ENCODE results near the gene CHST15. TPM values are rescaled to one million over a fixed set of nuclear protein-coding genes. Genes with fewer than 3 reads are reported as not detected.

CHST15 gene
- total RNA-seq, 1 experiment from 2014 or later = 17.1 TPM

DNA sequence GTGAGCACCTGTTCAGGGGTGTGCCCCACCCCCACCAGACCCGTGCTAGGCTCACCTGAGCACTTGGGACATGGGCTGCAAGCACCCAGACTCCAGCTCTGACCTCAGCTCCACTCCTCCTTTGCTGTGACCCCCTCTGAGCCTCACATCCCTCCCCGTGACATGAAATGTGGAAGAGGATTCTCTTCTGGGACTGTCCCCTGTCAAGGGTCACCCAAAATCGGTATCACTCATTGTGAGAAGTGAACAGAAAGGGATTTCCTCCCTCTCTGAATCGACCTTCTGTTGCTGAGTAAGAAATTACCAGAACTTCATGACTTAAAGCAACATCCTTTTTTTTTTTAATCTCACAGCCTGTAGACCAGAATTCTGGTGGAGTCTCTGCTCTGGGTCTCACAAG, 6.2 kb upstream of the CHST15 start:
- DNase-seq = no peak
- H3K27me3 ChIP-seq (ENCODE audit: low read length) = no peaks in the 10 kb centered on the region
- no TSS peak for BruUV-seq (replicated peaks)
- no peaks in the 10 kb centered on the region for H3F3A ChIP-seq (ENCODE audit: low read length, unreplicated experiment)
- no peaks in the 10 kb centered on the region for H3K9me3 ChIP-seq (ENCODE audit: low read length)
- no peaks in the 10 kb centered on the region for H3K79me2 ChIP-seq (ENCODE audit: low read length)
- H3K9ac ChIP-seq (ENCODE audit: low read length) = no peak overlapping the region
- ChIA-PET CTCF (no interaction called here), POLR2A (ENCODE audit: unreplicated experiment) (no interaction called here)
- H3K9me2 ChIP-seq (replicated peaks; ENCODE audit: low read length) = no peaks in the 10 kb centered on the region
- H3K4me3 ChIP-seq (ENCODE audit: low read length) = no peak overlapping the region
- no peak for ATAC-seq
- H3K4me1 ChIP-seq (ENCODE audit: insufficient read depth, low read length) = no peaks in the 10 kb centered on the region
- no peaks in the 10 kb centered on the region for H3K36me3 ChIP-seq (ENCODE audit: low read depth, low read length)
- intact Hi-C loops (cut with micrococcal nuclease) = loop anchor here (10.0 kb wide), 1 partner anchor 285 kb away; no protein-coding TSS in a partner anchor
- no peaks in the 10 kb centered on the region for H4K20me1 ChIP-seq (ENCODE audit: low read length)
- H3K4me2 ChIP-seq (ENCODE audit: low read length) = no peak overlapping the region
- TF ChIP-seq, protein P1, sequence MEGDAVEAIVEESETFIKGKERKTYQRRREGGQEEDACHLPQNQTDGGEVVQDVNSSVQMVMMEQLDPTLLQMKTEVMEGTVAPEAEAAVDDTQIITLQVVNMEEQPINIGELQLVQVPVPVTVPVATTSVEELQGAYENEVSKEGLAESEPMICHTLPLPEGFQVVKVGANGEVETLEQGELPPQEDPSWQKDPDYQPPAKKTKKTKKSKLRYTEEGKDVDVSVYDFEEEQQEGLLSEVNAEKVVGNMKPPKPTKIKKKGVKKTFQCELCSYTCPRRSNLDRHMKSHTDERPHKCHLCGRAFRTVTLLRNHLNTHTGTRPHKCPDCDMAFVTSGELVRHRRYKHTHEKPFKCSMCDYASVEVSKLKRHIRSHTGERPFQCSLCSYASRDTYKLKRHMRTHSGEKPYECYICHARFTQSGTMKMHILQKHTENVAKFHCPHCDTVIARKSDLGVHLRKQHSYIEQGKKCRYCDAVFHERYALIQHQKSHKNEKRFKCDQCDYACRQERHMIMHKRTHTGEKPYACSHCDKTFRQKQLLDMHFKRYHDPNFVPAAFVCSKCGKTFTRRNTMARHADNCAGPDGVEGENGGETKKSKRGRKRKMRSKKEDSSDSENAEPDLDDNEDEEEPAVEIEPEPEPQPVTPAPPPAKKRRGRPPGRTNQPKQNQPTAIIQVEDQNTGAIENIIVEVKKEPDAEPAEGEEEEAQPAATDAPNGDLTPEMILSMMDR (conservative IDR thresholded peaks at IDR 0.05; ENCODE audit: low read depth, low read length) = no peak
- TF ChIP-seq EZH2phosphoT487 (IDR thresholded peaks at IDR 0.05; ENCODE audit: borderline replicate concordance, low read length) (no peak), EZH2 (IDR thresholded peaks at IDR 0.05; ENCODE audit: low read length, unreplicated experiment) (no peak)
- no peak overlapping the region for H3K27ac ChIP-seq (ENCODE audit: low read length)
- no peak overlapping the region for H2AFZ ChIP-seq (ENCODE audit: low read length)

DNA sequence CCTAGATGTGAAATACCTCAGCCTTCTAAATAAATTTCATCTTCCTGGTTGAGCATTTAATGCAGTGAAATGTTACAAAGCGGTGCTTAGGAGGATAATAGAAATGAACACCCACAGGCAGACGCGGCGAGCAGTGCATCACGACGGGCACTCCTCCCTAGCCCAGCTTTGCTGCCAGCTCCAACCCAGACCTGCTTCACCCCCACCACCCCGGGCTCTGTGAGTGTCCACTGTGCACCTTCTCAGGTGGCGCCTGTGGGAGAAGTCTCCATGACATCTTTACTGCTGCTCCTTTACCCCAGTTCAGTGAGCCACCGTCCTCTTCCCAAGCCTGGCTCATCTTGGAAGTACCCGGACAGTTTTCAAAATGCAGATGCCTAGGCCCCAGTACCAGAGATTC, 5.2 kb upstream of the CHST15 start:
- ChIA-PET CTCF (no interaction called here), POLR2A (ENCODE audit: unreplicated experiment) (no interaction called here)
- Histone ChIP-seq H3K9ac (ENCODE audit: low read length) (no peak overlapping the region), H3K9me3 (ENCODE audit: low read length) (no peaks in the 10 kb centered on the region), H3K9me2 (replicated peaks; ENCODE audit: low read length) (no peaks in the 10 kb centered on the region), H4K20me1 (ENCODE audit: low read length) (no peaks in the 10 kb centered on the region), H3K27me3 (ENCODE audit: low read length) (no peaks in the 10 kb centered on the region), H2AFZ (ENCODE audit: low read length) (no peak overlapping the region), H3K36me3 (ENCODE audit: low read depth, low read length) (no peaks in the 10 kb centered on the region), H3F3A (ENCODE audit: low read length, unreplicated experiment) (no peaks in the 10 kb centered on the region), H3K4me1 (ENCODE audit: insufficient read depth, low read length) (no peaks in the 10 kb centered on the region), H3K4me3 (ENCODE audit: low read length) (no peak overlapping the region), H3K4me2 (ENCODE audit: low read length) (no peak overlapping the region), H3K79me2 (ENCODE audit: low read length) (no peaks in the 10 kb centered on the region), H3K27ac (ENCODE audit: low read length) (no peak overlapping the region)
- DNase-seq (no peak), ATAC-seq (no peak)
- BruUV-seq (replicated peaks) = no TSS peak
- intact Hi-C loops (cut with micrococcal nuclease) = loop anchor here (10.0 kb wide), 1 partner anchor 286 kb away; no protein-coding TSS in a partner anchor
- TF ChIP-seq, protein P1 (conservative IDR thresholded peaks at IDR 0.05; ENCODE audit: low read depth, low read length) = no peak
- no peak for TF ChIP-seq EZH2 (IDR thresholded peaks at IDR 0.05; ENCODE audit: low read length, unreplicated experiment)
- TF ChIP-seq EZH2phosphoT487 (IDR thresholded peaks at IDR 0.05; ENCODE audit: borderline replicate concordance, low read length) = no peak

DNA sequence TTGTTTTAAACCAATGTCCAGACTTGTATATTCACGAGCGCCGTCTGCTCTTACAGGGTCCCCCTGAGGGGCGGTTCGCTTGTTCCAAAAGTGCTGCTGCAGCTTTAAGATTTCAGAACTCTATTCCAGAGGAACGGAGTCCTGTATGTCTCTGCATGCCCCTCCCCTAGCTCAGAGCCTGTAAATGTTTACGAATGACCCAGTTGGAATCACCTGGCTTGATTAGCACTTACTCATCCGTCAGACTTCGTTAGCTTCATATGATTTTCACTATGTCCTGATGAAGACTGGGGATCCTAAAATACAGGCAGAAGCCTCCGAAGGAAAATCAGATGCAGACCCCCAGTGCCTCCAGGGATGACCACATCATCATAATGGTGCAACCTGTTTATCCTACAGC, 4.5 kb upstream of the CHST15 start:
- H3K4me3 ChIP-seq (ENCODE audit: low read length) = no peak overlapping the region
- no TSS peak for BruUV-seq (replicated peaks)
- DNase-seq (no peak), ATAC-seq (no peak)
- H3K4me2 ChIP-seq (ENCODE audit: low read length) = no peak overlapping the region
- H3K4me1 ChIP-seq (ENCODE audit: insufficient read depth, low read length) = no peaks in the 10 kb centered on the region
- no peak overlapping the region for H3K27ac ChIP-seq (ENCODE audit: low read length)
- TF ChIP-seq EZH2phosphoT487 (IDR thresholded peaks at IDR 0.05; ENCODE audit: borderline replicate concordance, low read length) (no peak), EZH2 (IDR thresholded peaks at IDR 0.05; ENCODE audit: low read length, unreplicated experiment) (no peak)
- TF ChIP-seq, protein P1 (conservative IDR thresholded peaks at IDR 0.05; ENCODE audit: low read depth, low read length) = no peak
- H3K27me3 ChIP-seq (ENCODE audit: low read length) = no peaks in the 10 kb centered on the region
- H3K9me3 ChIP-seq (ENCODE audit: low read length) = no peaks in the 10 kb centered on the region
- ChIA-PET POLR2A (ENCODE audit: unreplicated experiment) (no interaction called here), CTCF (no interaction called here)
- H4K20me1 ChIP-seq (ENCODE audit: low read length) = no peaks in the 10 kb centered on the region
- H3K9ac ChIP-seq (ENCODE audit: low read length) = no peak overlapping the region
- H3F3A ChIP-seq (ENCODE audit: low read length, unreplicated experiment) = no peaks in the 10 kb centered on the region
- H3K36me3 ChIP-seq (ENCODE audit: low read depth, low read length) = no peaks in the 10 kb centered on the region
- H3K9me2 ChIP-seq (replicated peaks; ENCODE audit: low read length) = no peaks in the 10 kb centered on the region
- intact Hi-C loops (cut with micrococcal nuclease) = loop anchor here (10.0 kb wide), 1 partner anchor 287 kb away; no protein-coding TSS in a partner anchor
- H3K79me2 ChIP-seq (ENCODE audit: low read length) = peaks cover under 1% of the 10 kb centered on the region; the same call in 1 of the 2 replicates
- no peak overlapping the region for H2AFZ ChIP-seq (ENCODE audit: low read length)

All from PC-3 (cell line).